Anterior cingulate cortex (tissue), 58 donors: ENCODE measurements around the gene LPP.

Experiments
- DNase-seq, 58 donors: peaks; one replicate each; lab custom pipeline; 2025; lab: John Stamatoyannopoulos, UW

LPP gene

DNA sequence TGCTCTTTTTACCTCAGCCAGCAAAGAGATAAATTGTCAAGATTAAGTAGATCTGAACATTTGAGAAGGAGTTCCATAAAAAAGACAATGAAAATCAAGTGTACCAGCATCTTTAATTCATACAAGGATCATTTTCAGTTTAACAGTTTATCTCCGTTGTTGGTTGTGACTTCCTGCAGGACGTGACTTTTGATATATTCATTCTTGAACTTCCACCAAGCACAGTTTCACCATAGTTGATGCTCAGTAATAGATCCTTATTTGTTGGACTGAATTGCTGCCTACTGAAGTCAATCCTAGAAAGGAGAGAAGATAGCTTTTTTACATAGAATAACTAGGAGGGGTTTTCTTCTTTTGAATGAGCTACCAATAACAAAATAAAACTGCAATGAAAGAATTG lies 408.2 kb downstream of the LPP start:
- no peak for DNase-seq

DNA sequence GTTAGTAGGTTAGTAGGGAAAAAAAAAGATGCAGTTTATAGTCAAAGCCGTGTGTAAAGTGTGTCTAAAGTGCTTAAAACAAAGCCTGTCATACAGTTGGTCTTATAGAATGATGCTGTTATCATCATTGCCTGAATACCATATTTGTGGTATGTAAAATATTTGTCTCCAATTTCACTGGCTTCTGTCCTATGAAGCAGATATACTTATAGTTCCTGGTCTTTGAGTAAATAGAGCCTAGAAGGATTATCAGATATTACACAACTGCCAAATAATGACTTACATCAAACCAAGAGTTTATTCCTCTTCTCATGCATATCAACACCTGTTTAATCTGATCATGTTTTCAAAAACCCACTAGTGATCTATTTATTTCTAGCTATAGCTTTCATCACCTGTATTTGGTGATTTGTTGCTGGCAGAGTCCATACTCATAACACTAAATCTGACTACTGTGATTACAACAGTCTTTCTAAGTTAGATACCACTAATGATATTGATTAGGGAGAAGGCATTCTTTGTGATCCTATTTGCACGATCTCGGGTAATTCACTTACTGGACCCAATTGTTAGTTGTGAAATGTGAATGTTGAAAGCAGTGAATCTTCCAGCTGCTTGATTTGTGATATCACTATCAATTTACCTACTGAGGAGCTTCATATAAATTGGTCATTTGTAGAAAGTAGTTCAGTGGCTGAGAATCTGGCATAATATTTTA lies 413.7 kb downstream of the LPP start:
- DNase-seq: no peak

DNA sequence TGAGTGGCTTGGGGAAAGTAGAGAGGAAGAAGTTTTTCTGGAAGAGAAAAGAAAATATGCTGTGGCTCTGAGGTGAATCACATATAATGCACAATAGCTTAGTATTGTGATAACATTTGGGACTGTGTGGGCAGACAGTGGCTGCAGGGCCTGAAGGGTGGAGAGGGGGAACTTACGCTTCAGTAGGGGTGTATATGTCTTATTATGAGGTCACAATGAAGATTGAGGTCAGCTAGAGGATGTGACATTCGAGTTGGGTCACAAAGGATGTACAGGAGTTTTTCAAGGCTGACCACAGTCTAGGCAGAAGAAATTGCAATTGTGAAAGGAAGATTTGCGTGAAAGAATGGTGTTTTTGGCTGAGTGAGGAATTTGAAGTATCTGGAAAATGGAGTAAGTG lies 414.8 kb downstream of the LPP start:
- DNase-seq: no peak

DNA sequence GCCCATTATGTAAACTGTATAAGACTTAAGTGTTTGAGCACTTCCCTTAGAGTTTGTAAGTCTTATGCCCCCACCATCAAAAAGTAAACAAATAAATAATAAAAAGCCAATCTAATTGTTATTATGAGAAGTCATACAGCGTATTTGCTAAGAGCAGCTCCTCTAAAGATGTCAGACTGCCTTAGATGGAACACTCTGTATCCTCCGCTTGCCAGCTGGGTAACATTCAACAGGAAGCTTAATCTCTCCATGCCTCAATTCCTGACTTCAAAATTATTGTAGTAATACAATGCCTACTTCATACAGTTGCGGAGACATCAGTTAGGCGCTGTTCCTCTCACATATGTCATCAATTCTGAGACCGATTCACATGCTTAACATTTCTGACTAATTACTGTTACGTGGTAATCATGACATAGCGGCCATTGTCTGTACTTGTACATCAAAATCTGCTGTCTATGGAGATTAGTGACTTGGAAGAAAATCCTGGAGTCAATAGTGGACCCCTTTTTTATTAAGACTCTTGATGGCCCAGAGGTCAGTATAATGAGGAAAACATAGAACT lies 417.7 kb downstream of the LPP start:
- DNase-seq: no peak

DNA sequence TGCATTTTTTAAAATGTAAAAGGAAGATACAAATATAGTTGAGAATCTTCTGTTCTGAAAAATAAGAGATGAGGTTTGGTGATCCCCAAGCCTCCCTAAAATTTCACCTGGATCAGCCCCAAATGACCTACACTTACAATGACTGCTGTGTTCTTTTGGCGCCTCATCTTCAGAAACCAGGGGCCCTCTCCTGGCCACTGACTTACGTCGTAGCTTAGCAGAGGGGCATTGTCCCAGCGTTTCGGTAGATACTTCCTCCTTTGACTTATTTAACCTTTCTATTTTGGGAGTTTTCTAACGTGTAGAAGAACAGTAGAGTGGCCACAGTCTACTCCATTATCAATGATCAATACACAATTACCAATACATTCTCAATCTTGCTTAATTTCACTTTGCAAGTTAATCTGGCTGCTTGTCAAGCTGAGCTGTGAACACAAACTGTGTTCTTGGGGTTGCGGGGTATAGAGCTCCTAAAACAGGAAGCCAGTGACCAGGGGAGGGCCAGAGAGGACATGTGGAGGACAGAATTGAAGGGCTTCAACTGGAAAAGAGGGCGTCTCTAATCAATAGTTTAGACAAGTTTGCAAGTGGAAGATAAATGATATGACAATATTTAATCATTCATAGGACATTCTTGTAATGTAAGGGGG lies 419.5 kb downstream of the LPP start:
- no peak for DNase-seq

DNA sequence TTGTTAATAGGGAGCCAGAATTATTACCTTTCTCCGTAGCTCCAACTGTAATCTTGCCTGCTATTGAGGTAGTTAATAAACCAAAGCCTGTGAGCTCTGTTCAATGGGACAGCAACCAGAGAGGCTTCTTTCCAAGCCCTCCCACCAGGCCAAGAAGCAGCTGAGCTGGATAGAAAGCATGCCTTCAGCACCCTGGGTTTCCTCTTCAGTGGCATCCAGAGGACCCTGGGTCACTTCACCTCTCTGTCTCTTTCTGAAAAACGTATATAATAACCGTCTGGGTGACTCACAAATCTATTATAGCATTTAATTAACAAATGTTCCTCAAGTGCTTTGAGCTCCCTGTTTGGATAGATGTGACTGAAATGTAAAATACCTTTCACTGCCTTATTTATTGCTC lies 420.0 kb downstream of the LPP start:
- no peak for DNase-seq

DNA sequence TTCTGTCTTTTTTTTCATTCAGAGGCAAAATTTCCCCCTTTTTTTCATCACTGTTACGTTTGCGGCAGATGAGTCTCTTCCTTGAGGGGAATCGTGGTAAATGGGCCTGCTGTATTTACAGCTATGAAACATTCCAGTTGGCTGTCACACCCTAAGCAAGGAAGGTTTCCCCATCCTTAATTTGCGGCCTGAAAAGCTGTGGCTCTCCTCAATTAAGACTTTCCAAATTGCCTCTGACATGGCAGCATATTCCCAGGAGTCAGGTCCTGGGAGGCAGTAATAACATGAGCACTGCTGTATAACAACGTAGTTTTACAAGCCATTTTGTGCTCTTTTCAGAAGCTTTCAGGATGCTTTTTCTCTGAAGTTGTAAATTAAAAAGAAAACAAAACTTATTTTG lies 420.9 kb downstream of the LPP start:
- no peak for DNase-seq

DNA sequence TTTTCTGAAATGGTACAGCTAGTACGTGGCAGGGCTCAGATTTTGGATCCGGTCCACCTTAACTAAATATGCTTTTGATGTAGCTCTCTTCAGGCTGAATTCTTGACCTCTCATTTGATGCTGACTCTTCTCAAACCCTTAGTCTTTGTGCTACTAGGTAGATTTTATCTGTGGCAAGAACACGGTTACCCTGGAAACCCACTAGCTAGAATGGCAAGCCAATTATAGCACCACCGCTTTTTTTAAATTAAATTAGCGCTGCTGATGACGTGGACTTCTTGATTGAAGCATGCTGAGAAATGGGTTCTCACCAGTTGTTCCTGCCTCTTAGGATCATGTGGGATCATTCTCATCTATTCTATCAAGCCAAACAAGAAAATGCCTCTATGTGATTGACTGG lies 421.5 kb downstream of the LPP start:
- no peak for DNase-seq

DNA sequence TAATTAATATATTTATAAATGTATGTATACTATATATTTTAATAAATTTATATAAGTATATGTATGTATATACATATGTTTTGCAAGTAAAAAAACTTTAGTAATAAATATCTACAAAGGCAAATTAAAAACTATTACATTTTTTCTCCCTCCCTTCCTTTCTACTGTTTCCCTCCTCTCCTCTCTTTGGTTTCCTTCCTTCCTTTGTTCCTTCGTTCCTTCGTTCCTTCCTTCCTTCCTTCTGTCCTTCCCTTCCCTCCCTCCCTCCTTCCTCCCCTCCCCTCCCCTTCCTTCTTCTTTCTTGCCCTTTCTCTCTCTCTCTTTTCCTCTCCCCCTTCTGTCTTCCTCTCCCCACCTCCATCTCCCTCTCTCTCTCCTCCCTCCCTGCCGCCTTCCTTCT lies 423.6 kb downstream of the LPP start:
- DNase-seq: no peak

DNA sequence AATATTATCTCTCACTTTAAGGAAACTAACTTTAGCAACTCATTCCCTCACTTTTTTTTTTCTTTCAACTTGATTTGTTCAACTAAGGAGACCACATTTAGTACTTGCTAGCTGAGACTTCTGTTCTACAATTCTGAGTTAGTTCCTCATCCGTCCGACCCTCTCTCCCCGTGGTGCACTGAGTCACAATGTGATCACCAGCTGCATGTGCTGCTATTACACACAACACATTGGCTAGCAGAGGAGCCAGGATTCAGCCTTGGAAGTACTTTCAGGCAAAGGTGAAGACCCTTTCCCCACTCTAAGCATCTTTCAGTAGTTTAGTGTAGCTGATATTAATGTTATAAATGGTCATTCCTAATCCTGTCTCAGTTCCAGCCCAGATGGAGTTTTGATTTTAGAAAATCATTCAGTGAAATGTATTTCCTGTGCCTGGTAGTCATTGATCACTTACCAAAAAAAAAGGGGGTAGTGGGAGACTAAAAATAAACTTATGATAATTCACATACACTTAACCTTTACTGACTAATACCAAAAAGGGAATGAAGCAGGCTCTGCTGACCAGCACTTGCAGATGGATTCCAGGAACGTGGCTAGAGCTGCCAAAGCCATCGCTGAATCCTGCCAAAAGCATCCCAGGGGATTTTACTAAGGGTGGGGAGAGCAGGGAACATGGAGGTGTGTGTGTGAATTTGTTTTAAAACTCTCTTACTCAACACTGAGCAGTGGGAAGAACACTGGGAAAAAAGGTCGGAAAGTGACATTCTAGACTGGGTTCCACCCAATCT lies 424.8 kb downstream of the LPP start:
- peak in 5 of 58 donors; percentile 1 to 27 (median 2) for DNase-seq

DNA sequence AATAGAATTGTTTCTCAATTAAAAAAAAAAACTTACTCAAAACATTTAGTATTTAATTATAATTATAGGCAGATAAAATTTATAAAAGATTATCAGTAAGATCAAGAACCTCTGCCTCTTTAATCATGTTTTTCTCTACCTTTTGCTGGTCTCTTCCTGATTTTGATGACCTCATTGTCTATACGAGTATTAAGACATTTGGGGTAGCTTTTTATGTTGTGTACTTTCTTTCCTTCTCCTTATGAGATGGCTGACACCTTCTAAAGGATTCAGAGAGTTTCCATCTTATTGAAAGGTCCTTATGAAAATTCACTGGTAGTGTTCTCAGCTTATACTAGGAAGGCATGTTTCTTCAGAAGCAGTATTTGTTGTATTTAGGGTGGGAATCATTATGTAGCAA lies 426.3 kb downstream of the LPP start:
- DNase-seq: no peak

DNA sequence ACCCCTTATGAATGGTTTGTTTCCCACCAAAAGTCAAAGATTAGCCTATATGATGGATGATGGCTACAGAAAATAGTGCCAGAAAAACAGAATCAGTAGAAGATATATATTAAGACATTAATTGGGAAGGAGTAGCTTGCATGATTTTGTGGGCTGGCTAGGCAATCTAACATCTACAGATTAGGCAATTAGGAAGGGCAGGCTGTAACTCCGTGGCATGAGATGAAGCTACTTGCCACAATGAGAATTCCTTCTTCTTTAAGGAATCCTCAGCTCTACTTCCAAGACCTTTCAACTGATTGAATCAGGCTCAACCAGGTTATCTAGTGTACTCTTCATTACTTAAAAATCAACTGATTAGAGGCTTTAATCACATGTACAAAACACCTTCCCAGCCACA lies 426.7 kb downstream of the LPP start:
- DNase-seq: no peak

DNA sequence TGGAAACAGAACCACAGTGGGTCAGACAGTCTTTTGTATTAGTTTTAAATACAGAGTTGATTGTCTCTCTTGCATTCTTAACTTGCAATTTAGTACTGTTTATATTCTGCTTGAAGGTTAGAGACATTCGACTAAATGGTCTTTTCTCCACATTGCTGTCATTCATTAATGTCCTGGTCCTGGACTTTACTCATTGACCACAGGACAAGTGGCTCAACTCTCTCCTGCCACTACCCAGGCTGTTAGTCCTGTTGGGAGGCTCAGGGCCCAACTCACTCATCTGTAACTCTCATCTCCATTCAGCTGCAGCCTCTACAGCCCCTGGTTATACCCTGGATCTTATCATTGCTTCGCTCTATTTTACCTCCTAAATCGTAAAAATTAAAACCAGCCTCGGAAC lies 427.4 kb downstream of the LPP start:
- no peak for DNase-seq

DNA sequence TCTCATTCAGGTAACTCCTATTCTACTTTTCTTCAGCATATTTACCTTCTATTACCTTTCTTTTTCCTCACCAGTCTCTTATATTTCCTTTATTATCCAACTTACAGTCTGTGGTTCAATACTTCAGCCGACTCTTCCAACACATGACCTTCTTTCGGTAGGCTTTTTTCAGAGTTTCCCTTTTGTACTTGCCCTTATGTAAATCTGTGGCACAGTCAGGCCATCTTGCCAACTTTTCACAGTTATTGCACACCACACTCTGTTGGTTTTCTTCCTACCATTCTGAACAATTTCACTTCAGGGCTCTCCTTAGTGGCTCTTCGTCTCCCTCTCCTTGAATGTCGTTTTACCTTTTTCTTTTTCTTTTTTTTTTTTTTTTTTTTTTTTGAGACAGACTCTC lies 427.8 kb downstream of the LPP start:
- no peak for DNase-seq

DNA sequence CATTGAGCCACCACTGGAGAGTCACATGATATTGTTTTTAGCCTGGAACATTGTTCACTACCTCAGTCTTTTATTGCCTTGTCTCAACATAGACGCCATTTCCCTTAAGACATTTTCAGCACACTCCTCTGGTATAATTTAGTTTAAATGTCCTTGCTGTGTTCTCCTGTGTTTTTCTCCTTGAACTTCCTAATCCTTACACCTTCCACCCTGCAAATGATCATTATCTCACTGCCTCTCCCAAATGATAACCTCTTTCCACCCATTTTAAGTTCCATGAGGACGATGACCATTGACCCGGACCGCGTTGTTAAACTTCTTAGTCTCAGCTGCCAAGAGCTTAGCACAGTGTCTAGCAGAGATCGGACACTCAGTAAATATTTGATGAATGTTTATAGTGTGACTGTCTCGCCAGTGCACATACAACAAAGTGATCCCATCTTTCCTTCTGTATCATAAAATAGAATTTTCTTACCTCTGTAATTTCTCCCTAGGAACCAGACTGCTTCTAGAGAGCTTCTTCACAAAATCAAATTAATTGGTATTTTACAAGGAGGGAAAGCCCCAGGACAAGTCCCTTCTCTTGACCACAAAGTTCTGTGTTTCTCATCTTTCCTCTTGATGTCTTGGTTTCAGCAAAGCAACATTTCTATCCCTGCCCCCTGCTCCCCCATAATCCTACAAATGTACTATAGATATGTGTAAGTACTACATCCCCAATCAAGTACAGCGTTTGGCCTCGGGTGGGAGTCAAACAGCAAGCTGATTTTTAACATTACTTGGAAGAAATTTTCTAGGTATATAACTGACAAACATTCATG lies 429.6 kb downstream of the LPP start:
- DNase-seq: no peak

DNA sequence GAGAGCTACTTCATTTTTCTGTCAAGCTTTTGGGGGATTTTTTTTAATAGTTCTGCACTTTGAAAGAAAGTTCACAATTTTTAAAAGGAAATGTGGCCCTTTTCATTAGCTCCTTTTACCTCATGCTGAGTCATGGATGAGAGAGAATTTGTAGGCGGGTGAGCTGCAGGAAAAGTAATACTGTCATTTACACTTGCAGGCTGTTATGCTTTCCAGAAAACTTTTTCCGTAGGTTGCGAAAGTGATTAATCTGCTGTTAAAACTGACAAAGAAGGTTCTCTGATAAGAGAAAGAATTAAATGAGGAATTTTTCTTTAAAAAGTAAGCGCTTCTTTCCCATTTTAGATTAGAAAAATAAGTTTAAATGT lies 430.2 kb downstream of the LPP start:
- DNase-seq: no peak

DNA sequence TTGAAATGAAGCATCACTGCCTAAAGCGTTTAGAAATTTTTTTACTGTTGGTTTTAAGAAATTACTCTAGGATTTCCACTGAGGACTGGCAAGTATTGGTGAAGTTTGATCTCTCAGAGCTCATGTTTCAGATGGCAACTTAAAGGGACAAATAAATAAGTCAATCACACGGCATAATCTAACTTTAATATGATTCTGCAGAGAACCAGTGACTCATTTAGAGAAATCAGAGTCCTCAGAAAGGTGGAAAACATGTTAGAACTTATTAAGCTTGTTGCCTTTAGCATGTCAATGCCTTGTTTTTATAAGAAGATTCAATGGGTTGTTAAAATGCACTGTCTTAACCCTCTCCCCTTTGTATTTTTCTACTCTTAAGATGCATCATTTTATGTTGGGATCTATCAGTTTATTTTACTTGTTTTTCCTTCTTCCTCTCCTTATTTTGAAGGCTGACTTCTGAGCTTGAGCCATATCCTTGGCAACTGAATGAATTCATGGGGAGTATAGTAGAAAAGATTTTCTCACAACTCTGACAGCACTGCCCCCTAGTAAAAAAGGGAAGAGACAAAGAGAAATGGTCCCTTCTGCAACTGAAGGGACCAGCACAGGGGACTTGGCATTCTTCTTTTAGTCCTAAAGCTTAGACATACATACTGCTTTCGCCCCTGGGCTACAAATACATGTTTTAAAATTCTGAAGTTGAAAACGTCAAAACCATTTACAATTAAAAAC lies 431.2 kb downstream of the LPP start:
- DNase-seq: no peak

DNA sequence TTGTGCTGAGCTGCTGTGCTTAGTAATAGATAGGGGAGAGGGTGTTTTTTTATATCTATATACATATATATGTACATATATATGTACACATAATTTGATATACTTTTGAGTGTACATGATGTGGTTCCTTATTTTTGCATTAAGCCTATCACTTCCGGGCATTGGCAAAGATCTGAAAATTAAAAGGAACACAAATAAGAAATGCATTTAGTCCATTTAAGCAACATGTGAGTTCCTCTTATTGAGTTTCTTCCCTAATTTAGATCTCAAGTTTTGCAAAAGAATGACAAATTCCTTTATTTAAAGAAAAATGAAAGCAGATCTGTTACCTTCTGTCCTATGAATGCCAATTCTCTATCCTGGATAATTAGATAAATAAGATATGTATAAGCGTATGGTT lies 435.1 kb downstream of the LPP start:
- no peak for DNase-seq

DNA sequence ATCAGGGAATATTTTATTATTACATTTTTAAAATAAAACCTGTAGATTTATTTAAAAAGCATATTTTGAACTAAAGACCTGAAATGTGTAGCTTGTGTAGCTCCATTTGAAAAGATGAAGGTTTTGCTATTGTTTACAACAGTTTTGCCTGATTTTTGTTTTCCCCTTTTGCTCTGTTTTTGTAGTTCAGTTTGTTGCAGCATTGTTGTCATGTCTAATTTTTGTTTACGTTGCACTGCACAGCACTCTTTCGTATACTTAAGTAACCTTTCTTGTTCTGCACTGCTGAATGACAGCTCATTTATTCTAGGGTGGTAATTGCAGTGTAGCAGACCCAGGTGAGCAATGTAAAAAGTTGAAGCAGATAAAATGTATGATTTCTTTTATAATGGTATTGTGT lies 435.8 kb downstream of the LPP start:
- DNase-seq: no peak

DNA sequence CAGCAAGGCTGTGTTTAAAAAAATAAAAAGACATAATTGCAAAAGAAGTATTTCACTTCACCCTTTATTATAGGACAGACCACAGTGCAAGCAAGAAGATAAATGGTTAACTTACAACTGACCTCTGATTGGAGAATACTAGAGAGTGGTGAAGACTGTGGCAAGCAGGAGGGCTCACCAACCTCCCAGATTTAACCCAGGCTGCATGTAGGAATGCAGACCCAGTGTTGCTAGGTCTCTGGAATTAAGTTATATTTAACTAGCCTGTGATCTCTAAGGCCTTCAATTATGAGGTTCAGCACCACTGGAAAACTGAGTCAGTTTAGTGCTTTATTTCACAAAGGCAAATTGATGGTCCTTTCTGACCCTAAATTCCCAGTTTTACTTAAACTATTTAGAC lies 436.6 kb downstream of the LPP start:
- no peak for DNase-seq
